CD4-positive, alpha-beta T cell (primary cell): Measurements from ENCODE around the gene CCDC146. TPM values are rescaled to one million over a fixed set of nuclear protein-coding genes. Genes with fewer than 3 reads are reported as not detected.
A peak's percentile ranks its signal among the peaks of the same experiment; 100 is the strongest.
"Not testable (repeated sequence)": the region's sequence is repeated elsewhere in the genome, so short reads cannot be mapped to it uniquely, and the experiment has no call there.

Experiments
- ATAC-seq: fragments of 200-7000 bp; cut with Tn5 transposase; one replicate; pipeline ENCODE4 v1.10.0; 2022; ENCODE audit warnings: mild to moderate bottlenecking; ENCODE audit not compliant: poor library complexity
- CTCF ChIA-PET: fragments of 350-600 bp; sonication (Branson Sonifier 250); formaldehyde crosslinking; loops from one replicate; lab custom pipeline; 2021; ENCODE audit warnings: antibody characterized with exemption, inconsistent platforms; lab: Charles Lee
- POLR2A ChIA-PET: fragments of 350-600 bp; sonication (Branson Sonifier 250); formaldehyde crosslinking; loops from one replicate; lab custom pipeline; 2021; ENCODE audit warnings: antibody characterized with exemption, inconsistent platforms; lab: Charles Lee
- DNase-seq, 14 experiments: peaks; one replicate each; pipeline ENCODE4 v3.0.0-alpha.2; 2013 to 2020; ENCODE audit warnings: mixed read lengths in 2 of 14
- H3K27ac ChIP-seq, 2 donors: one replicate each; pipeline versions ENCODE4 v1.5.1 to v1.7.0; 2013; ENCODE audit warnings: low read length in 2 of 2, low read depth in 1 of 2, mild to moderate bottlenecking in 1 of 2
- H3K27me3 ChIP-seq, 2 experiments: 1 replicate in 1 of 2; 2 replicates in 1 of 2; pipeline versions ENCODE4 v1.6.1 to v1.7.0; 2013; ENCODE audit warnings: low read length in 2 of 2, control low read depth in 1 of 2, mild to moderate bottlenecking in 1 of 2, moderate library complexity in 1 of 2; ENCODE audit not compliant: insufficient read depth in 2 of 2, control insufficient read depth in 1 of 2
- H3K36me3 ChIP-seq: one replicate; pipeline ENCODE4 v1.6.1; 2013; ENCODE audit warnings: low read length, control low read depth; ENCODE audit not compliant: insufficient read depth
- H3K4me1 ChIP-seq: one replicate; pipeline ENCODE4 v1.6.1; 2013; ENCODE audit warnings: low read length, control low read depth; ENCODE audit not compliant: insufficient read depth
- H3K4me3 ChIP-seq: one replicate; pipeline ENCODE4 v1.5.1; 2013; ENCODE audit warnings: mild to moderate bottlenecking, low read length, moderate library complexity
- H3K9me3 ChIP-seq, 2 experiments: 1 replicate in 1 of 2; 2 replicates in 1 of 2; pipeline versions ENCODE4 v1.6.1 to v1.7.0; 2013; ENCODE audit warnings: low read length in 2 of 2, mild to moderate bottlenecking in 2 of 2, control low read depth in 1 of 2, moderate library complexity in 1 of 2; ENCODE audit not compliant: control insufficient read depth in 1 of 2, insufficient read depth in 1 of 2
- H3K27ac Mint-ChIP-seq: one replicate; pipeline ENCODE4 v1.8.0; 2020; ENCODE audit warnings: mixed read lengths
- H3K27me3 Mint-ChIP-seq: one replicate; pipeline ENCODE4 v1.8.0; 2021; ENCODE audit warnings: mixed read lengths
- H3K36me3 Mint-ChIP-seq: one replicate; pipeline ENCODE4 v1.8.0; 2021; ENCODE audit warnings: low read depth, mixed read lengths
- H3K4me1 Mint-ChIP-seq: one replicate; pipeline ENCODE4 v1.8.0; 2021; ENCODE audit warnings: low read depth, mixed read lengths
- H3K4me3 Mint-ChIP-seq: one replicate; pipeline ENCODE4 v1.8.0; 2020; ENCODE audit warnings: mild to moderate bottlenecking, mixed read lengths
- H3K9me3 Mint-ChIP-seq: one replicate; pipeline ENCODE4 v1.8.0; 2020; ENCODE audit warnings: mixed read lengths
- CTCF ChIP-seq: fragments of 200-600 bp; IDR thresholded peaks from one replicate; pipeline ENCODE4 v1.8.0; 2022; ENCODE audit warnings: antibody characterized with exemption, mild to moderate bottlenecking
- intact Hi-C, 2 experiments: fragments of 100-400 bp; cut with DNase I in 1 of 2; cut with micrococcal nuclease in 1 of 2; formaldehyde crosslinking; loops; one replicate each; pipeline versions ENCODE4 v1.15.1 to v1.9.0; 2023 to 2025; cut with DNase I, micrococcal nuclease
- total RNA-seq, 174 experiments: library from RNA in 2 of 174; stranded (reverse) in 2 of 174; gene quantifications; one replicate each; pipeline ENCODE4 v1.2.3 and lab custom pipeline; 2021 to 2026

Gene CCDC146
- total RNA-seq, 2 experiments from 2014 or later: 10.3 to 10.5 TPM

DNA sequence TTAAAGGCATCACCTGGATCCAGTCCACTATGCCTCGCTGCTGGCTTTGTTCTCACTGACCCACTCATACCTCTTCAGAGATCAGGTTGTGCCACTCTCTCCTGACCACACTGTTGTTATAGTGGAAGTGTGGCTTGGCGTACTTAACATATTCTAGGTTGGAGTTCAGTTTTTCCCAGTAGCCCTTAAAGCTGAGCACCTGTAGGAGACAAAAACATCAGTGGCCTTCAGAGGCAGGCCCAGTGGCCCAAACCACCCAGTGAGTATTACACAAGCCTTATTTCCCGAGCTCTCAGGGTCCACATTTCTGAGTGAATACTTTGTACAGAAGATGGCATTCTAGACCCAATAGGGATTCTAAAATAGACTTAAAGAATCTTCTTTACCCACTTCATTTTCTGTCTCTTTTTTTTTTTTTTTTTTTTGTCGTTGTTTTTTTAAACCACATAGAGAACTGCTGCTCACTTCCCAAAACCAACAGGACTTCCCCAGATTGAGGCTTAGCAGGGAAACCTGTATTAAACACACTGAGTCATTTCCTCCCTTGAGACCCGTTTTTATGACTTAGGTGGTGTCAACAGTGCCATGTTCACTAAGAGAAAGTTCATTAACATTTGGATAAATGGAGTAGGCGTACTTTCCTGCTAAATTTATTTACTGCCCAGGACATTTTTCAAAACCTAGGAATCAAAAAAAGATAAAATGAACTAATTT is 207.9 kb downstream of the CCDC146 start:
- Histone ChIP-seq H3K27ac (no peak overlapping the region), H3K4me3 (no peak overlapping the region), H3K27me3 (no peaks in the 10 kb centered on the region), H3K9me3 (no peaks in the 10 kb centered on the region), H3K4me1 (peaks cover 18% of the 10 kb centered on the region), H3K36me3 (peaks cover 4% of the 10 kb centered on the region)
- H3K36me3 Mint-ChIP-seq: peaks cover 23% of the 10 kb centered on the region
- H3K9me3 Mint-ChIP-seq: no peaks in the 10 kb centered on the region
- H3K4me1 Mint-ChIP-seq: peaks cover 43% of the 10 kb centered on the region
- ChIA-PET POLR2A (no interaction called here), CTCF (interaction anchor here (0.7 kb wide), 1 partner anchor 298 kb away, joined by 3 read pairs; no protein-coding TSS in a partner anchor)
- H3K27ac Mint-ChIP-seq: no peak overlapping the region
- ATAC-seq (no peak), DNase-seq (peak in 3 of 14 experiments; percentile 45 to 68 (median 55))
- intact Hi-C loops: loop anchor here (5.0 to 10.0 kb wide), 2 partner anchors 83 to 206 kb away; partner anchors contain the start of gene CCDC146 (in 2 of the 2)
- no peak for TF ChIP-seq CTCF
- no peaks in the 10 kb centered on the region for H3K27me3 Mint-ChIP-seq
- no peak overlapping the region for H3K4me3 Mint-ChIP-seq

GRCh38 chr7:77331938-77332695 is 209.7 kb downstream of the CCDC146 start:
- DNase-seq (peak in 9 of 14 experiments; percentile 4 to 81 (median 25)), ATAC-seq (peak; percentile 79)
- Mint-ChIP-seq H3K4me1 (peaks cover 52% of the 10 kb centered on the region), H3K9me3 (no peaks in the 10 kb centered on the region), H3K27ac (no peak overlapping the region), H3K4me3 (no peak overlapping the region), H3K36me3 (peaks cover 17% of the 10 kb centered on the region), H3K27me3 (no peaks in the 10 kb centered on the region)
- Histone ChIP-seq H3K4me3 (no peak overlapping the region), H3K9me3 (no peaks in the 10 kb centered on the region), H3K27me3 (no peaks in the 10 kb centered on the region), H3K27ac (no peak overlapping the region), H3K36me3 (no peaks in the 10 kb centered on the region), H3K4me1 (peaks cover 17% of the 10 kb centered on the region)
- intact Hi-C loops: loop anchor here (5.0 to 10.0 kb wide), 2 partner anchors 85 to 207 kb away; partner anchors contain the start of gene CCDC146 (in 2 of the 2)
- CTCF ChIA-PET: interaction anchor here (0.7 to 1.3 kb wide), 7 partner anchors 14 to 1754 kb away, joined by 3 to 7 read pairs (median 3); no protein-coding TSS in a partner anchor
- POLR2A ChIA-PET: interaction anchor here (0.9 kb wide), 1 partner anchor 210 kb away, joined by 3 read pairs; the partner anchor contains the start of gene CCDC146
- TF ChIP-seq CTCF: peak; percentile 48

GRCh38 chr7:77334039-77334438 is 211.6 kb downstream of the CCDC146 start:
- H3K9me3 ChIP-seq, H3K4me3 Mint-ChIP-seq, POLR2A ChIA-PET, H3K9me3 Mint-ChIP-seq, H3K36me3 ChIP-seq, DNase-seq, H3K27me3 Mint-ChIP-seq, H3K4me3 ChIP-seq, H3K27ac Mint-ChIP-seq, H3K27ac ChIP-seq, H3K27me3 ChIP-seq, ATAC-seq: not testable (repeated sequence)
- Mint-ChIP-seq H3K36me3 (peaks cover 12% of the 10 kb centered on the region), H3K4me1 (peaks cover 51% of the 10 kb centered on the region)
- CTCF ChIA-PET: interaction anchor here (0.5 kb wide), 1 partner anchor 379 kb away, joined by 3 read pairs; no protein-coding TSS in a partner anchor
- peaks cover 17% of the 10 kb centered on the region for H3K4me1 ChIP-seq
- intact Hi-C loops: loop anchor here (5.0 to 10.0 kb wide), 2 partner anchors 87 to 209 kb away; partner anchors contain the start of gene CCDC146 (in 2 of the 2)
